Fibroblast of upper back skin (primary cell): ENCODE measurements around the gene SPACA6.
"Not testable (repeated sequence)": the region's sequence is repeated elsewhere in the genome, so short reads cannot be mapped to it uniquely, and the experiment has no call there.

ENCODE experiments used
- DNase-seq: peaks from one replicate; pipeline ENCODE4 v3.0.0-alpha.2; 2013

SPACA6 gene

DNA sequence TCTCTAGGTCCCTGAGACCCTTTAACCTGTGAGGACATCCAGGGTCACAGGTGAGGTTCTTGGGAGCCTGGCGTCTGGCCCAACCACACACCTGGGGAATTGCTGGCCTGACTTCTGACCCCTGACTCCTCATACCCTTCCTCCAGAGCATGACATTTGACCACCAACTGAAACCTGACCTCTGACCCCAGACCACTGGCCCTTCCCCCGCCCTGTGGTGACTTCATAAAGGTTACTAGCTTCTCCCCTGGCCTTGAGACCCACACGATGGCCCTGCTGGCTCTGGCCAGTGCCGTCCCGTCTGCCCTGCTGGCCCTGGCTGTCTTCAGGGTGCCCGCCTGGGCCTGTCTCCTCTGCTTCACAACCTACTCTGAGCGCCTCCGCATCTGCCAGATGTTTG, at the start of gene SPACA6:
TSS of gene SPACA6 (plus strand) at position 71 of the 400 bp plus-strand sequence. CDS start at position 268, 197 bp downstream.
- DNase-seq, result no peak

DNA sequence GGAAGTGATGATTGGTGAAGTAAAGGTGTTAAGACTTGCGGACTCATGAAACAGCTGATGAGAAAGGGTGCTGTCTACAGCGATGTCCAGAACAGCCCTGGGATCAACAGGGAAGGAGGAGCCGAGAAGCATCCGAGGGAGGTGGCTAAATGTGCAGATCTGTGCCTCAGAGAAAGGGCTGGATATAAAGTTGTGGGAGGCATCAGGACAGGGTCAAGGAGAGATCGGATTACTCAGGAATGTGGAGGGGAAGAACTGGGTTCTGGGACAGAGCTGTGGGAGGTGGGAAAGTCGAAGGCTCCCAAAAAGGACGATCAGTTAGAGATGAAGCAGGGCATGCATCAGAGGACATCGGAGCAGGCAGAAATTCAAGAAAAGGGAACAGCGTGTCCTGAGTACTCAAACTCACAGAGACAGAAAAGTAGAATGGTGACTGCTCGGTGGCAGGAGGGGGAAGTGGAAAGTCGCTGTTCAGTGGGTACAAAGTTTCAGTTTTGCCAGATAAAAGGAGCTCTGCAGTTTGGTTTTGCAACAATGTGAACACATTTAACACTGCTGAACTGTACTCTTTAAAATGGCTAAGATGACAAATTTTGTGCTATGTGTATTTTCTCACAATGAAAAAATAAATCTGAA, 48.4 kb upstream of the SPACA6 start:
- no peak for DNase-seq

- DNase-seq, result not testable (repeated sequence)
Observed at GRCh38 chr19:51646730-51647129, 46.4 kb upstream of the SPACA6 start, which contains the start of gene SIGLEC14. SIGLEC14 (minus strand) TSS chr19:51646825; CDS start chr19:51646759, 66 bp downstream.

DNA sequence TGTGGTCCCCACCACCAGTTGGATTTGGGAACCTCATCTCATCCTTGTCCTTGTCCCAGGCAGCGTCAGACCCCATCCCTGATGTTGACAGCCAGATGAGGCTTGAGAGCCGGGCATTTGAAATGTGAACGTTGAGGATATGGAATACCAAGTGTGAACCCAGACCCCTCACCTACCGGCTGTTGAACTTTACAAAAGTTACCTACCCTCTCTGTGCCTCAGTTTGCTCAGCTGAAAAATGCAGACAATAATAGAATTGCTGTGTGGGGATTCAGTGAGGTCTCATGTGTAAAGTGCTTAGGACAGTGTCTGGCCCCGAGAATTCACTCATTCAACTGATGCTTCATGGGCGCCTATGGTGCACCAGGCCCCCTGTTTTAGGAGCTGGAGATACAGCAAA, 45.8 kb upstream of the SPACA6 start:
- DNase-seq, result no peak

GRCh38 chr19:51651216-51651846, 41.8 kb upstream of the SPACA6 start:
- no peak for DNase-seq

DNA sequence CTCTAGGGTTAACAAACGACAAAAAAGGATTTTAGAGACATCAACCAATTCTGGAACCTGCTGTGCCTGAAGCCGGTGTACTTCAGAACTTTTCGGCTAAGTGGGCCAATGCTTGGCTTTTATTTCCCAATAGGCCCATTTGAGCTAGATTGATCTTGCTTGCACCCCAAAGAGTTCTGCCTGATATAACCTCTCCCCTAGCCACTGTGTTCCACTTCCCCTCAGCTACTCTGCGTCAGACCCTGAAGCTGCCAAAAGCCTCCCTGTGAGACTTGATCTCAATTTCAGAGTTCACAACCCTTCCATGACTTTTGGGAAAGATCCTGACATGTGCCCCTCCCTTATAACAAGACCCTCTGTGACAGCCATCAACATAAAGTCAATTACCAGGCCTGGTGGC, 40.9 kb upstream of the SPACA6 start:
- no peak for DNase-seq

DNA sequence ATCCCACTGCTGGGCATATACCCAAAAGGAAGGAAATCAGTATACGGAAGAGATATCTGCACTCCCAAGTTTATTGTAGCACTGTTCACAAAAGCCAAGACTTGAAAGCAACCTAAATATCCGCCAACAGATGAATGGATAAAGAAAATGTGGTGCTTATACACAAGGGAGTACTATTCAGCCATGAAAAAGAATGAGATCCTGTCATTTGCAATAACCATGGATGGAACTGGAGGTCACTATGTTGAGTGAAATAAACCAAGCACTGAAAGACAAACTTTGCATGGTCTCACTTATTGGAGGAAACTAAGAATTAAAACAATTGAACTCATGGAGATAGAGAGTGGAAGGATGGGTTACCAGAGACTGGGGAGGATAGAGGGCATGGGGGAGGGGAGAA, 40.0 kb upstream of the SPACA6 start:
- no peak for DNase-seq

GRCh38 chr19:51654783-51655182, 38.3 kb upstream of the SPACA6 start:
- DNase-seq, result no peak

GRCh38 chr19:51660975-51661600, 32.0 kb upstream of the SPACA6 start:
- DNase-seq, result peak; percentile 74

GRCh38 chr19:51663650-51664049, 29.5 kb upstream of the SPACA6 start:
- DNase-seq, result no peak

- no peak for DNase-seq
Observed at GRCh38 chr19:51664131-51664530, 29.0 kb upstream of the SPACA6 start.

GRCh38 chr19:51664997-51665396, 28.1 kb upstream of the SPACA6 start:
- no peak for DNase-seq

- DNase-seq, result no peak
Observed at GRCh38 chr19:51668216-51668615, 24.9 kb upstream of the SPACA6 start.

DNA sequence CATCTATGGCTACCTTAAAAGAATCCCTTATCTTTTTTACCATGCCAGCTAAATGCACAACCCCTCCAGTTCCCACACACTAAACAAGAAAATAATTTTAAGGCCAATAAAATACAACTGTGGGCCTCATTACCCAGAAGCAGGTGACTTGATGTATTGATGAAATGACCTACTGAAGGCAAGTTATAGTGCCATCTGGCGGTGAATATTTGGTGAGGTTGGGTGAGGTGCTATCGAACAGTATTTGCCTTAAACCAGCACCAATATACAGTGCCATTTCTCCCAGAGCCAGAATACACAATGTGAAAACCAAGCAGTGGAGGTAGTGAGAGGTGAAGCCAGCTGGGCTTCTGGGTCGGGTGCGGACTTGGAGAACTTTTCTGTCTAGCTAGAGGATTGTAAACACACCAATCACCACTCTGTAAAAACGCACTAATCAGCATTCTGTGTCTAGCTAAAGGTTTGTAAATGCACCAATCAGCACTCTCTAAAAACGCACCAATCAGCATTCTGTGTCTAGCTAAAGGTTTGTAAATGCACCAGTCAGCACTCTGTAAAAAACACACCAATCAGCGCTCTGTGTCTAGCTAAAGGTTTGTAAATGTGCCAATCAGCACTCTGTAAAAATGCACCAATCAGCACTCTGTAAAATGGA, 17.1 kb upstream of the SPACA6 start:
- DNase-seq, result not testable (repeated sequence)

DNA sequence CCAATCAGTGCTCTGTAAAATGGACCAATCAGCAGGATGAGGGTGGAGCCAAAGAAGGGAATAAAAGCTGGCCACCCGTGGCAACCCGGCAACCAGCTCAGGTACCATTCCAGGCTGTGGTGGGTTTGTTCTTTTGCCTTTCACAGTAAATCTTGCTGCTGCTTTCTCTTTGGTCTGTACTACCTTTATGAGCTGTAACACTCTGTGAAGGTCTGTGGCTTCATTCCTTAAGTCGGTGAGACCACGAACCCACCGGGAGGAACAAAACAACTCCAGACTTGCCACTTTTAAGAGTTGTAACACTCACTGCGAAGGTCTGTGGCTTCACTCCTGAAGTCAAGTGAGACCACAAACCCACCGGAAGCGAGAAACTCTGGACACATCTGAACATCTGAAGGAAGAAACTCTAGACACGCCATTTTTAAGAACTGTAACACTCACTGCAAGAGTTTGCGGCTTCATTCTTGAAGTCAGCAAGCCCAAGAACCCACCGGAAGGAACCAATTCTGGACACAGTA, 16.5 kb upstream of the SPACA6 start:
- DNase-seq, result no peak

DNA sequence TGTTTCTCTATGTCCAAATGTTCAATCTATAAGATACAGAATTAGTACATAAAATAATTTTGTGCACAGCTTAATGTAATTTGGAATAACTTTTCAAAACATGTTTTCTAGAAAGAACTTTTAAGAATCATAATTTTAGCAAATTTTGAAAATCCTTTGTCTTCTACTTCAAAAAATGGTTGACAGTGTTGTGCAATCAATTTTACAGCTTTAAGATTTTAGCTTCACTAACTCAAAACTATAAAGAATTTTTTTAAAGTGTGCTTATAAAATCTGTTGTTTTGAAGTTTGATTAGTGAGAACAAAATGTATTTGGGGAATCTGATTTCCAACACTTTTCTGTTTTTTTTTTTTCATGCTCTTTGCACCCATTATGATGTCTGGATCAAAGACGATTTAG, 12.7 kb upstream of the SPACA6 start:
- no peak for DNase-seq

- no peak for DNase-seq
Observed at GRCh38 chr19:51681286-51681941, 11.7 kb upstream of the SPACA6 start.

GRCh38 chr19:51686171-51686570, 7.0 kb upstream of the SPACA6 start:
- DNase-seq, result no peak

- DNase-seq, result peak; percentile 53
Observed at GRCh38 chr19:51687791-51688670, 5.1 kb upstream of the SPACA6 start.

GRCh38 chr19:51688671-51689571, 4.2 kb upstream of the SPACA6 start:
- DNase-seq, result peak; percentile 96
